H9 (cell line): ENCODE results near the gene HERC4. TPM values are rescaled to one million over a fixed set of nuclear protein-coding genes. Genes with fewer than 3 reads are reported as not detected.

ENCODE experiments used
- DNase-seq: peaks from one replicate; pipeline ENCODE4 v3.0.0-alpha.2; 2017
- H2AFZ ChIP-seq: one replicate; pipeline ENCODE4 v1.6.1; 2013; ENCODE audit warnings: mild to moderate bottlenecking, low read length, control low read depth, moderate library complexity
- H2AK5ac ChIP-seq: 2 replicates; pipeline ENCODE4 v1.6.1; 2013; ENCODE audit warnings: low read length, control low read depth, mixed read lengths; ENCODE audit not compliant: insufficient read length
- H2BK120ac ChIP-seq: one replicate; pipeline ENCODE4 v1.6.1; 2013; ENCODE audit warnings: low read depth, mild to moderate bottlenecking, low read length, control low read depth, inconsistent platforms; ENCODE audit not compliant: poor library complexity, severe bottlenecking
- H2BK12ac ChIP-seq: 2 replicates; pipeline ENCODE4 v1.6.1; 2013; ENCODE audit warnings: low read length, control low read depth, mixed read lengths, low read depth; ENCODE audit not compliant: insufficient read length
- H2BK15ac ChIP-seq: 2 replicates; pipeline ENCODE4 v1.6.1; 2013; ENCODE audit warnings: low read depth, low read length, control low read depth
- H2BK20ac ChIP-seq: one replicate; pipeline ENCODE4 v1.6.1; 2013; ENCODE audit warnings: low read depth, mild to moderate bottlenecking, low read length, control low read depth, inconsistent platforms; ENCODE audit not compliant: poor library complexity, severe bottlenecking
- H2BK5ac ChIP-seq: 2 replicates; pipeline ENCODE4 v1.6.1; 2013; ENCODE audit warnings: low read length, control low read depth, mixed read lengths; ENCODE audit not compliant: insufficient read length
- H3K14ac ChIP-seq: 2 replicates; pipeline ENCODE4 v1.6.1; 2013; ENCODE audit warnings: low read length, control low read depth; ENCODE audit not compliant: insufficient read depth
- H3K18ac ChIP-seq: 2 replicates; pipeline ENCODE4 v1.6.1; 2013; ENCODE audit warnings: low read depth, mild to moderate bottlenecking, mixed read lengths, low read length, control low read depth; ENCODE audit not compliant: insufficient read length
- H3K23ac ChIP-seq: 2 replicates; pipeline ENCODE4 v1.6.1; 2013; ENCODE audit warnings: low read length, control low read depth, mixed read lengths, low read depth; ENCODE audit not compliant: insufficient read length
- H3K23me2 ChIP-seq: 2 replicates; pipeline ENCODE4 v1.6.1; 2013; ENCODE audit warnings: low read depth, mild to moderate bottlenecking, mixed read lengths, low read length, control low read depth; ENCODE audit not compliant: insufficient read length, poor library complexity, severe bottlenecking
- H3K27ac ChIP-seq: 2 replicates; pipeline ENCODE4 v1.5.1; 2013; ENCODE audit warnings: low read length, control low read depth, mixed read lengths, low read depth; ENCODE audit not compliant: insufficient read length
- H3K27me3 ChIP-seq: 2 replicates; pipeline ENCODE4 v1.6.1; 2013; ENCODE audit warnings: low read length, control low read depth, inconsistent platforms; ENCODE audit not compliant: insufficient read depth
- H3K4ac ChIP-seq: 2 replicates; pipeline ENCODE4 v1.6.1; 2013; ENCODE audit warnings: low read depth, mild to moderate bottlenecking, control low read depth, inconsistent platforms, low read length, moderate library complexity
- H3K4me1 ChIP-seq: 2 replicates; pipeline ENCODE4 v1.6.1; 2013; ENCODE audit warnings: low read length, control low read depth, inconsistent platforms; ENCODE audit not compliant: insufficient read depth
- H3K4me2 ChIP-seq: 2 replicates; pipeline ENCODE4 v1.6.1; 2013; ENCODE audit warnings: low read length, control low read depth, mixed read lengths; ENCODE audit not compliant: insufficient read length, insufficient read depth
- H3K56ac ChIP-seq: 2 replicates; pipeline ENCODE4 v1.6.1; 2013; ENCODE audit warnings: low read depth, mild to moderate bottlenecking, mixed read lengths, low read length, control low read depth; ENCODE audit not compliant: insufficient read length
- H3K79me1 ChIP-seq: 2 replicates; pipeline ENCODE4 v1.6.1; 2013; ENCODE audit warnings: low read depth, mild to moderate bottlenecking, moderate library complexity, low read length, control low read depth, inconsistent platforms; ENCODE audit not compliant: insufficient read depth, poor library complexity, severe bottlenecking
- H3K79me2 ChIP-seq: 2 replicates; pipeline ENCODE4 v1.6.1; 2013; ENCODE audit warnings: low read length, control low read depth, inconsistent platforms; ENCODE audit not compliant: insufficient read depth
- H3K9ac ChIP-seq: 2 replicates; pipeline ENCODE4 v1.6.1; 2013; ENCODE audit warnings: low read length, control low read depth, mixed read lengths; ENCODE audit not compliant: insufficient read length; ENCODE audit errors: extremely low read depth
- H3K9me3 ChIP-seq: one replicate; pipeline ENCODE4 v1.6.1; 2013; ENCODE audit warnings: low read depth, low read length, inconsistent platforms; ENCODE audit not compliant: control insufficient read depth
- H3T11ph ChIP-seq: one replicate; pipeline ENCODE4 v1.6.1; 2013; ENCODE audit warnings: mild to moderate bottlenecking, low read length, control low read depth, inconsistent platforms
- H4K20me1 ChIP-seq: one replicate; pipeline ENCODE4 v1.6.1; 2013; ENCODE audit not compliant: control insufficient read depth, insufficient read length, insufficient read depth
- H4K5ac ChIP-seq: 2 replicates; pipeline ENCODE4 v1.6.1; 2013; ENCODE audit warnings: low read depth, mild to moderate bottlenecking, mixed read lengths, low read length, control low read depth; ENCODE audit not compliant: insufficient read length
- H4K8ac ChIP-seq: replicated peaks from 2 replicates; pipeline ENCODE4 v1.6.1; 2013; ENCODE audit warnings: low read length, control low read depth, mixed read lengths, low read depth; ENCODE audit not compliant: insufficient read length
- H4K91ac ChIP-seq: 2 replicates; pipeline ENCODE4 v1.6.1; 2013; ENCODE audit warnings: low read depth, mild to moderate bottlenecking, moderate library complexity, mixed read lengths, low read length, control low read depth; ENCODE audit not compliant: insufficient read length
- H3K27ac Mint-ChIP-seq, 3 experiments: 2 replicates in 2 of 3; 3 replicates in 1 of 3; pipeline ENCODE4 v1.8.0; 2020 to 2021; ENCODE audit warnings: mixed read lengths in 3 of 3, mild to moderate bottlenecking in 1 of 3, moderate library complexity in 1 of 3
- H3K27me3 Mint-ChIP-seq: 2 replicates; pipeline ENCODE4 v1.8.0; 2021; ENCODE audit warnings: low read depth, mild to moderate bottlenecking, moderate library complexity, mixed read lengths
- H3K36me3 Mint-ChIP-seq, 3 experiments: 2 replicates in 2 of 3; 3 replicates in 1 of 3; pipeline ENCODE4 v1.8.0; 2020 to 2021; ENCODE audit warnings: low read depth in 3 of 3, mixed read lengths in 3 of 3; ENCODE audit not compliant: insufficient read depth in 1 of 3
- H3K4me1 Mint-ChIP-seq, 2 experiments: 2 replicates each; pipeline ENCODE4 v1.8.0; 2020; ENCODE audit warnings: mixed read lengths in 2 of 2
- H3K4me3 Mint-ChIP-seq, 2 experiments: 2 replicates in 1 of 2; 3 replicates in 1 of 2; pipeline ENCODE4 v1.8.0; 2020 to 2021; ENCODE audit warnings: mild to moderate bottlenecking in 2 of 2, mixed read lengths in 2 of 2, moderate library complexity in 1 of 2
- H3K9me3 Mint-ChIP-seq, 2 experiments: 2 replicates in 1 of 2; 3 replicates in 1 of 2; pipeline ENCODE4 v1.8.0; 2020; ENCODE audit warnings: mild to moderate bottlenecking in 2 of 2, mixed read lengths in 2 of 2, moderate library complexity in 1 of 2
- CTCF ChIP-seq: fragments of 200-600 bp; sonication (generic); conservative IDR thresholded peaks from 3 replicates; pipeline ENCODE4 v1.8.0; 2021; ENCODE audit warnings: antibody characterized with exemption, mild to moderate bottlenecking
- WGBS: extraction: QIAGEN DNeasy Blood & Tissue Kit; methylation state at CpG from one replicate; pipeline ENCODE4 v1.1.7; 2013; ENCODE audit warnings: missing lambda C conversion rate, low lambda C conversion rate, mixed read lengths; ENCODE audit not compliant: insufficient read length; ENCODE audit errors: extremely low coverage; 5-methylcytosine and 5-hydroxymethylcytosine counted together
- total RNA-seq: library from RNA; stranded (reverse); gene quantifications from 2 replicates; pipeline ENCODE4 v1.2.1, GENCODE V29; 2021

HERC4 gene
- total RNA-seq, 1 experiment from 2014 or later, result 24.5 TPM

DNA sequence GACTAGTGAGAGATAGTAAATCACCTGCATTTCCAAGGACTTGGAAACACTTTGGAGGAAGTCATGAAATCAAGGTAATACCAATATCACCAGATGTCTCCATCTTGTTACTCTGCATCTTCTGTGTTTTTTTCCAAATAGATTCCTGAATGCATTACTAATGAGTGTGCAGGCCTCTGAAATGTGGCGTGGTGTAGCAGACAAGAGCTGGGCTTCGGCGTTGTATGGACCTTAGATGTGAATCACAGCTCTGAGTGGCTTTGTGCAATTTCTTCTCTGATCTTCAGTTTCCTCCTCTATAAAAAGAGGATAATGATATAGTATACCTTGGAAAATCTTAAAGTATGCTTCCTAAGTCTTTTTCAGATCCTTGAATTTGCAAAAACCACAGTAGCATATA lies 24.7 kb upstream of the HERC4 start:
- Histone ChIP-seq H2BK15ac (no peak overlapping the region), H3K18ac (no peak overlapping the region), H2AK5ac (no peak overlapping the region), H2BK5ac (no peak overlapping the region), H3K56ac (no peak overlapping the region), H3T11ph (no peak overlapping the region), H3K4me2 (no peak overlapping the region), H3K27ac (no peak overlapping the region), H2BK20ac (no peak overlapping the region), H3K79me1 (no peaks in the 10 kb centered on the region), H3K23me2 (no peaks in the 10 kb centered on the region), H4K20me1 (no peaks in the 10 kb centered on the region), H2BK120ac (no peak overlapping the region), H4K5ac (no peak overlapping the region), H3K79me2 (no peaks in the 10 kb centered on the region), H3K9me3 (no peaks in the 10 kb centered on the region), H3K23ac (no peak overlapping the region), H3K9ac (no peak overlapping the region), H3K4me1 (no peaks in the 10 kb centered on the region; the same call in 1 of the 2 replicates), H4K8ac (no peak overlapping the region), H4K91ac (no peak overlapping the region), H2BK12ac (no peak overlapping the region), H3K27me3 (no peaks in the 10 kb centered on the region), H2AFZ (no peak overlapping the region), H3K4ac (no peak overlapping the region), H3K14ac (no peak overlapping the region)
- Mint-ChIP-seq H3K4me1 (peaks cover 4 to 11% of the 10 kb centered on the region in 2 experiments; a peak in 2 of 4 replicates), H3K9me3 (no peaks in the 10 kb centered on the region), H3K4me3 (no peak overlapping the region), H3K27me3 (no peaks in the 10 kb centered on the region), H3K36me3 (no peaks in the 10 kb centered on the region), H3K27ac (no peak overlapping the region)
- DNase-seq, result no peak
- TF ChIP-seq CTCF, result no peak
- WGBS, result no CpG with 5 or more reads among the region's 3 CpGs
